ENCODE measurements around the gene ZNF709.

The ZNF709 gene

DNA sequence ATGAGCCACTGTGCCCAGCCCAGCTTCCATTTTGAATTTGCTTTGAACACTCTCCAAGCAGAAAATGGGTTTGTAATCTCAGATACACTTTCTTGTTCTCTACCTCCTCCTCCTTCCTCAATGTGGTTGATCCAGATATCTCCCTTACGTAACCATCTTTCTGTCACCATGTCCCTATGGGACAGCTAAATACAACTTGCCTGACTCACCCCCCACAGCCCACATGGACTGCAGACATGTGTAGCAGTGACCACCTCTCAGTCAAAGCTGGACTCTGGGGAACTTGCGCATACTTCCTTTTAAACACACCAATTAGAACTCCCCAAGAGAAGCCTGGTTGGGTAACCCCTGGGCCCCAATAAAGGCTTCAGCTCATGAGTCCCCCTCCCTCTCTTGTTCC is 72.7 kb downstream of the ZNF709 start:
- no peak for DNase-seq (ENCODE audit: insufficient read length, low spot score)
- FAIRE-seq: no peak
- TF ChIP-seq, protein P1, sequence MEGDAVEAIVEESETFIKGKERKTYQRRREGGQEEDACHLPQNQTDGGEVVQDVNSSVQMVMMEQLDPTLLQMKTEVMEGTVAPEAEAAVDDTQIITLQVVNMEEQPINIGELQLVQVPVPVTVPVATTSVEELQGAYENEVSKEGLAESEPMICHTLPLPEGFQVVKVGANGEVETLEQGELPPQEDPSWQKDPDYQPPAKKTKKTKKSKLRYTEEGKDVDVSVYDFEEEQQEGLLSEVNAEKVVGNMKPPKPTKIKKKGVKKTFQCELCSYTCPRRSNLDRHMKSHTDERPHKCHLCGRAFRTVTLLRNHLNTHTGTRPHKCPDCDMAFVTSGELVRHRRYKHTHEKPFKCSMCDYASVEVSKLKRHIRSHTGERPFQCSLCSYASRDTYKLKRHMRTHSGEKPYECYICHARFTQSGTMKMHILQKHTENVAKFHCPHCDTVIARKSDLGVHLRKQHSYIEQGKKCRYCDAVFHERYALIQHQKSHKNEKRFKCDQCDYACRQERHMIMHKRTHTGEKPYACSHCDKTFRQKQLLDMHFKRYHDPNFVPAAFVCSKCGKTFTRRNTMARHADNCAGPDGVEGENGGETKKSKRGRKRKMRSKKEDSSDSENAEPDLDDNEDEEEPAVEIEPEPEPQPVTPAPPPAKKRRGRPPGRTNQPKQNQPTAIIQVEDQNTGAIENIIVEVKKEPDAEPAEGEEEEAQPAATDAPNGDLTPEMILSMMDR (IDR thresholded peaks at IDR 0.05; ENCODE audit: insufficient read depth, missing control alignments): no peak

All from D721Med (cell line).